Measurements from ENCODE around the gene CARS1. TPM values are rescaled to one million over a fixed set of nuclear protein-coding genes. Genes with fewer than 3 reads are reported as not detected.

The CARS1 gene
- total and polyA plus RNA-seq, 2 donors (not counting 1 experiment from before 2014, with no cell fraction given) = 31.3 to 49.5 TPM

- intact Hi-C loops (cut with micrococcal nuclease) = no loop called here
- no peak overlapping the region for H2AFZ ChIP-seq (ENCODE audit: insufficient read depth, low read depth, low read length, poor library complexity, severe bottlenecking)
- POLR2A ChIA-PET = interaction anchor here (0.8 kb wide), 1 partner anchor 35 kb away, joined by 4 read pairs; the partner anchor contains the start of gene NAP1L4
- H3K27ac ChIP-seq (ENCODE audit: low read length in 2 of 2) = no peak overlapping the region
- H3K4me3 ChIP-seq (ENCODE audit: control extremely low read depth in 1 of 5, extremely low read depth in 1 of 5, insufficient read depth in 1 of 5, low read depth in 2 of 5, low read length in 4 of 5) = no peak overlapping the region
- H3K4me3 Mint-ChIP-seq = no peak overlapping the region
- CTCF ChIA-PET = no interaction called here
- no peak overlapping the region for H3K4me2 ChIP-seq (replicated peaks; ENCODE audit: low read depth, low read length, poor library complexity, severe bottlenecking)
- no peaks in the 10 kb centered on the region for H3K9me3 Mint-ChIP-seq (ENCODE audit: insufficient read depth)
- 98% methylated on average over 8 of the region's 8 CpGs for WGBS (ENCODE audit: insufficient coverage)
- H3K27ac Mint-ChIP-seq = no peak overlapping the region
- H3K4me1 Mint-ChIP-seq = peaks cover 41% of the 10 kb centered on the region
- peaks cover 12% of the 10 kb centered on the region for H4K20me1 ChIP-seq (ENCODE audit: control insufficient read depth, insufficient read depth, low read length, poor library complexity, severe bottlenecking)
- no peak overlapping the region for H3K9ac ChIP-seq (ENCODE audit: low read length)
- H3K36me3 ChIP-seq (replicated peaks in 1 of 2; ENCODE audit: control extremely low read depth in 1 of 2, control insufficient read depth in 1 of 2, extremely low read depth in 1 of 2, insufficient read depth in 2 of 2, low read length in 1 of 2) = peaks cover 2 to 50% of the 10 kb centered on the region in 2 experiments
- no peaks in the 10 kb centered on the region for H3K9me3 ChIP-seq (ENCODE audit: control extremely low read depth in 1 of 3, control insufficient read depth in 2 of 3, insufficient read depth in 1 of 3, low read length in 2 of 3)
- DNase-seq = no peak
- H3K27me3 Mint-ChIP-seq = no peaks in the 10 kb centered on the region
- TF ChIP-seq CTCF (IDR thresholded peaks at IDR 0.05) (no peak), EZH2 (IDR thresholded peaks at IDR 0.05; ENCODE audit: borderline replicate concordance, insufficient read depth, low read depth, low read length, poor library complexity, severe bottlenecking) (no peak)
- H3K79me2 ChIP-seq (ENCODE audit: control insufficient read depth, insufficient read depth, low read length) = peaks cover 7% of the 10 kb centered on the region
- H3K27me3 ChIP-seq (replicated peaks in 1 of 4; ENCODE audit: control extremely low read depth in 1 of 4, control insufficient read depth in 3 of 4, insufficient read depth in 4 of 4, low read length in 3 of 4) = no peaks in the 10 kb centered on the region
- H3K4me1 ChIP-seq (ENCODE audit: control insufficient read depth in 2 of 2, insufficient read depth in 2 of 2, low read length in 2 of 2) = peaks cover 21 to 30% of the 10 kb centered on the region in 2 donors
- no peak for ATAC-seq (ENCODE audit: low read depth)
These were observed 30.4 kb downstream of the CARS1 start for GRCh38 chr11:3026803-3027202.

- Histone ChIP-seq H3K27me3 (replicated peaks in 1 of 4; ENCODE audit: control extremely low read depth in 1 of 4, control insufficient read depth in 3 of 4, insufficient read depth in 4 of 4, low read length in 3 of 4) (no peaks in the 10 kb centered on the region), H3K27ac (ENCODE audit: low read length in 2 of 2) (peak overlapping the region; percentile 23 to 43), H3K79me2 (ENCODE audit: control insufficient read depth, insufficient read depth, low read length) (no peaks in the 10 kb centered on the region), H3K4me2 (replicated peaks; ENCODE audit: low read depth, low read length, poor library complexity, severe bottlenecking) (peak overlapping the region; percentile 58), H4K20me1 (ENCODE audit: control insufficient read depth, insufficient read depth, low read length, poor library complexity, severe bottlenecking) (no peaks in the 10 kb centered on the region), H3K4me3 (ENCODE audit: control extremely low read depth in 1 of 5, extremely low read depth in 1 of 5, insufficient read depth in 1 of 5, low read depth in 2 of 5, low read length in 4 of 5) (no peak overlapping the region), H3K4me1 (ENCODE audit: control insufficient read depth in 2 of 2, insufficient read depth in 2 of 2, low read length in 2 of 2) (peaks cover 12 to 18% of the 10 kb centered on the region in 2 donors), H3K36me3 (replicated peaks in 1 of 2; ENCODE audit: control extremely low read depth in 1 of 2, control insufficient read depth in 1 of 2, extremely low read depth in 1 of 2, insufficient read depth in 2 of 2, low read length in 1 of 2) (peaks cover 5 to 47% of the 10 kb centered on the region in 2 experiments), H3K9me3 (ENCODE audit: control extremely low read depth in 1 of 3, control insufficient read depth in 2 of 3, insufficient read depth in 1 of 3, low read length in 2 of 3) (no peaks in the 10 kb centered on the region), H2AFZ (ENCODE audit: insufficient read depth, low read depth, low read length, poor library complexity, severe bottlenecking) (no peak overlapping the region), H3K9ac (ENCODE audit: low read length) (no peak overlapping the region)
- CTCF ChIA-PET = interaction anchor here (0.6 to 1.7 kb wide), 7 partner anchors 13 to 651 kb away, joined by 3 to 6 read pairs (median 3); no protein-coding TSS in a partner anchor
- TF ChIP-seq EZH2 (IDR thresholded peaks at IDR 0.05; ENCODE audit: borderline replicate concordance, insufficient read depth, low read depth, low read length, poor library complexity, severe bottlenecking) = no peak
- no peak for TF ChIP-seq CTCF (IDR thresholded peaks at IDR 0.05)
- Mint-ChIP-seq H3K9me3 (ENCODE audit: insufficient read depth) (no peaks in the 10 kb centered on the region), H3K4me3 (peak overlapping the region; percentile 47), H3K4me1 (peaks cover 18% of the 10 kb centered on the region), H3K27ac (peak overlapping the region; percentile 82), H3K27me3 (no peaks in the 10 kb centered on the region)
- 100% methylated on average over 4 of the region's 4 CpGs for WGBS (ENCODE audit: insufficient coverage)
- intact Hi-C loops (cut with micrococcal nuclease) = no loop called here
- no peak for ATAC-seq (ENCODE audit: low read depth)
- no peak for DNase-seq
- POLR2A ChIA-PET = no interaction called here
These were observed 34.2 kb downstream of the CARS1 start for GRCh38 chr11:3022982-3023381.

All from B cell (primary cell).